ENCODE data around the gene TEKT1.
"Not testable (repeated sequence)": the region's sequence is repeated elsewhere in the genome, so short reads cannot be mapped to it uniquely, and the experiment has no call there.

TEKT1 gene

GRCh38 chr17:6831661-6832263, at the start of gene TEKT1:
TSS of gene TEKT1 (minus strand) at chr17:6831729. CDS start at chr17:6830376, 1,353 bp downstream.
- DNase-seq (ENCODE audit: low read depth), result peak; percentile 9

- DNase-seq (ENCODE audit: low read depth), result not testable (repeated sequence)
These were observed 47.9 kb upstream of the TEKT1 start for GRCh38 chr17:6879221-6879975.

- not testable (repeated sequence) for DNase-seq (ENCODE audit: low read depth)
These were observed 43.7 kb upstream of the TEKT1 start for GRCh38 chr17:6875276-6875675.

- DNase-seq (ENCODE audit: low read depth), result no peak
These were observed 41.4 kb upstream of the TEKT1 start for GRCh38 chr17:6872936-6873335.

- DNase-seq (ENCODE audit: low read depth), result no peak
These were observed 39.3 kb upstream of the TEKT1 start for GRCh38 chr17:6870841-6871240.

GRCh38 chr17:6868582-6868981, 37.1 kb upstream of the TEKT1 start:
- DNase-seq (ENCODE audit: low read depth), result no peak

- DNase-seq (ENCODE audit: low read depth), result no peak
These were observed 36.3 kb upstream of the TEKT1 start for GRCh38 chr17:6867849-6868248.

GRCh38 chr17:6862825-6863224, 31.3 kb upstream of the TEKT1 start:
- DNase-seq (ENCODE audit: low read depth), result no peak

- no peak for DNase-seq (ENCODE audit: low read depth)
These were observed 30.6 kb upstream of the TEKT1 start for GRCh38 chr17:6862122-6862521.

- DNase-seq (ENCODE audit: low read depth), result no peak
These were observed 26.4 kb upstream of the TEKT1 start for GRCh38 chr17:6857904-6858303.

GRCh38 chr17:6857336-6857735, 25.8 kb upstream of the TEKT1 start:
- DNase-seq (ENCODE audit: low read depth), result no peak

- no peak for DNase-seq (ENCODE audit: low read depth)
These were observed 24.5 kb upstream of the TEKT1 start for GRCh38 chr17:6856051-6856450.

- no peak for DNase-seq (ENCODE audit: low read depth)
These were observed 22.4 kb upstream of the TEKT1 start for GRCh38 chr17:6853764-6854442.

GRCh38 chr17:6848545-6849179, 17.1 kb upstream of the TEKT1 start:
- not testable (repeated sequence) for DNase-seq (ENCODE audit: low read depth)

- DNase-seq (ENCODE audit: low read depth), result not testable (repeated sequence)
These were observed 14.6 kb upstream of the TEKT1 start for GRCh38 chr17:6846138-6846537.

- DNase-seq (ENCODE audit: low read depth), result peak; percentile 7
These were observed 12.9 kb upstream of the TEKT1 start for GRCh38 chr17:6844406-6844805.

GRCh38 chr17:6843241-6843880, 11.8 kb upstream of the TEKT1 start:
- peak; percentile 7 for DNase-seq (ENCODE audit: low read depth)

- DNase-seq (ENCODE audit: low read depth), result not testable (repeated sequence)
These were observed 10.2 kb upstream of the TEKT1 start for GRCh38 chr17:6841769-6842168.

GRCh38 chr17:6830383-6830986, 1.0 kb downstream of the TEKT1 start:
- DNase-seq (ENCODE audit: low read depth), result no peak

GRCh38 chr17:6823011-6823442, 8.5 kb downstream of the TEKT1 start:
- peak; percentile 66 for DNase-seq (ENCODE audit: low read depth)

- no peak for DNase-seq (ENCODE audit: low read depth)
These were observed 12.6 kb downstream of the TEKT1 start for GRCh38 chr17:6818938-6819337.

- not testable (repeated sequence) for DNase-seq (ENCODE audit: low read depth)
These were observed 15.2 kb downstream of the TEKT1 start for GRCh38 chr17:6816368-6816767.

All from GM04503 (cell line).